RKO (cell line): Measurements from ENCODE around the gene PLEKHA6.

Experiments
- DNase-seq: peaks from one replicate; pipeline ENCODE4 v3.0.0-alpha.2; 2016; ENCODE audit warnings: low spot score

The PLEKHA6 gene

DNA sequence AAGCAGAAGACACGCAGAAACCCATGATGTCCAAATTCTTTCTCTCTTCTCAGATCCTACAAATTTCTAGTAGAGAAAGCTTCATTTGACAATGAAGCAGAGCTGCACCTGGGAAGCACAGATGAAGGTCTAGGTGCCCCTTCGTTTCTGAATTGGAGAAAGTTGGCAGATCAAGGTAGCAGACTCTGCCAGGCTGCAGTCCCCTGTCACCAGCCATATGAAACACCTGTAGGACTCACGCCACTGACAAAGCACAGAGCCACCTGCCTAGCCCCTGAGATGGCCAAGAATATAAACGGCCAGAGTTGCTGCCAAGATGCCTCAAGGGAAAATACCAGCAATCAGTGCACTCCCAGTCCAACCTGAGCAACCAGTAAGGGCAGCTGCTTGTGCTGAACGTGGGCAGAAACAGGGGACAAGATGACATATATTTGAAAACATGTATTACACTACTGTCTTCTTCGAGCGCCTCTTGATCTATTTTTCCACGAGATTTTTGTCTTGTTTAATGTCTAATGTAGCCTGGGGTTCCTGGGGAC lies 20.6 kb upstream of the PLEKHA6 start:
- no peak for DNase-seq

DNA sequence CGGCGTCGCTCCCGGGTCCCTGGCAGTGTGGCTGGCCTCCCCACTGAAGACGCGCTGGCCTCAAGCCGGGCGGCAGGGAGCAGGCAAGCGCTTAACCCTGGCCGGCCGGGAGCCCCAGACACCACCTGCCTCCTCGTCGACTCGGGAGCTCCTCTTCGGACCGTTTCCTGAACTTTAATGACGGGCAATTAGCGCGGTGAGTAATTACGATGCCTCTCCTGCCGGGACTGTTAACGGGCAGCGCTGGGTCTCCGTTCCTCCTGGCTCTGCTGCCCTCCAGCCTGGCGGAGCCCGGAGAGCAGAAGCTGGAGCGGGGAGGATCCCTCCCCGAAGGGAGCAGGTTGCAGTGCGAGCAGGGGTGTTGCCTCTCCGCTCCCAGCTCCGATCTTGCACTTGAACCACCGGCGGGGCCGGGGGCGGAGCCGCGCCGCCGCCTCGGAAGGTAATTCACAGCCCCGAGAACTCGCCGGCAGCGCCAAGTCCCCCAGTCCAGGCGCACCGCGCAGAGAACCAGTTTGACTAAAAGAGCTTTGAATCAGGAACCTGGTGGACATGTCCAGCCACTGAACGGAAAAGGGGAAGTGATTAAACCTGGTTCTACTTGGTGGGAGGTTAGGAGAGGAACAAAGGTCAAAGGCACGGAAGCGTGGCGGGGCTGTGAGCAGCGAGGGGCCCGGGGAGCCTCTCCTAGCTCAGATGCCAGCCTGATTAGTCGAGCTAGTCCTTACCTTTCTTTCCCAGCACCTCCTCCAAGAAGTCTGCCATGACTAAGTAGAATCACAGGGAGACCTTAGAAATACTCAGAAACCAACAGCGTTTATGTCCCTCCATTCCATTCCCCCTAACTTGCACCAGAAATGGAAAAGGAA lies 18.3 kb upstream of the PLEKHA6 start:
- DNase-seq: peak; percentile 72

DNA sequence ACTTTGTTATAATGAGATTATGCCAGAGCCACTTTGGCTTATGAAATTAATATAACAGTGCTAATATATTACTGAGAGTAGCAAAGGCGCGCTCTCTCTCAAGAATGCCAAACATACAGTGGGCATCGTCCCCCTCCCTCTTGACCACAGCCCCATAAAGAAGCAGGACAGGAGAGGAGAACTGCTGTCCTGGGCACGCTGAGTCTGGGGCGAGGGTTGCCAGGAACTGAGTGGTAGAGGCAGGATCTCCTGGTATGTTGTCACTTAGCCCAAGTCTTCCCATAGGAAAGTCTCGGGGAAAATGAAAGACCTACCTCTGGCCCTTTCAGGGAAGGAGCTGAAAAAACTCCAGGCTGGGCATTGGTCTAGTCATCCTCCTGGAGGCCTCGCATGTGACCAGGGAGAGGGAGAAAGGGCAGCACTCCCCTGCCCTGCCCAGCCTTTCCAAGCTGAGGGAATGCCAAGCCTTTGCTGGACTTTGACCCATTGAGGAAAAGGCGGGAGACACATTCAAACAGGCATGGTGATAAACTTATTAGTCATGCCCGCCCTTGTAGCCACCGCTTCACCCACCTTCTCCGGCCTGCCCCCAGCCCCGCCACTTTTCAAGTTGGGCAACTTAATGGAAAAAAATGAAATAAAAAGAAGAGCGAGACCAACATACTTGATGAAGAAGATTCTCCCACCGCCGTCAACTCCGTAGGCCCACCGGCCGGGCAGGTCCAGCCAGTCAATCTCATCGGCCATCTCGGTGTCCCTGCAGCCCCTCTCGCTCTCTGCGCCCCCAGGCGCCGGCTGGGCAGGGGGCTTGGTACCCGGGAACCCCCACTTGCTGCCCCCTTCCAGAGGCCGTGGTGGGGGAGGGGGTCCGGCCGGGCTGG lies 17.4 kb upstream of the PLEKHA6 start:
- peak; percentile 92 for DNase-seq

DNA sequence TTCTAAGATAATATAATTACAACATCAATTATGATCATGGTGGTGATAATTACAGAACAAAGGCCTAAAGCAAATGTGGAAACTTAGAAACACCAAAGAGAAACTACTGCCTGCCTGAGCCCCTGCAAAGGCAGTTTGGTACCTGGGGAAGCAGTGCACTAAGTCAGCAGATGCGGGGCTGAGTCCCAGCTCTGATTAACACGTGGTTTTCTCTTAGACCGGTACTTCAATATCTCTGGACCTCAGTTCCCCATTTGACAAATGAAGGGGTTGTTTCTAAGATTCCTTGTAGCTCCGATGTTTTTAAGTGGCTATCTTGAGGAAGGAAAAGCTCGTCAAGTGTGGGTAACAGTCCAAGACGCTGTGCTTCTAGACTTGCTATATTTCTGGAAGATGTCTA lies 16.7 kb upstream of the PLEKHA6 start:
- DNase-seq: peak; percentile 41

DNA sequence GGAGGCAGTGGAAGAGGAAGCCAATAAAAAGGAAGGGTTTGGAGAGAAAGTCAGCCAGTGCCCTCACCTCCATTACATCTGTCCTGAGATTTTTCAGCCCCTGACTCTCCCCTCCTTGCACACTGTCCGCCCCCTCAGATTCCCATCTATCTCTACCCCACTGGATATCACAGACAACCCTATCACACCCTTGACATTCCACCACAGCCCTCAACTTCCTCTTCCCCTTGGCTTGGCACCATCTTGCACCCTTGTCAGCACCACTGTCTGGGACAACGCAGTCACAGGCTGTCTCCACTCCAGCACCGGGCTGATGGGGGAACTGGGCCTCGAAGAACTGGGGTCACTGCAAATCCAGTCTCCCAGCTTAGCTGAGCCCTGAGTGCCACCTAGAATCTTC lies 14.2 kb upstream of the PLEKHA6 start:
- DNase-seq: no peak

DNA sequence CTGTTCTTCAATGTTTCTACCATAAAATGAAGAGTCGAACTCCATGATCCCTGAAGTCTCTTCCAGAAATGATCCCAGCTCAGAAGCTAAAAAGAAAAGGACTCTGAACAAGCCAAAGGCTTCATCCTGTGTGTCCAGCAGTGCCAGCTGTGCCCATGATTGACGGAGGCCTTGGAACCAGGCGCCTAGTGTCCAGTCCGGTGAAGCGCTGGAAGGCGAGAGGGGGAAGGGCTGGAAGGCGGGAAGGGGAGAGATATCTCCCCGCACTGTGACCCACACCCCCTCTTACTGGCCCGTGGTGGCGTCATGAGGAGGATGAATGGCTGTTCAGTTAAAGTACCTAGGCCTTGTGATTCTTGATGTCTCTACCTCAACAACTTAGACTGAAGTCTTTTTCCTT lies 10.4 kb upstream of the PLEKHA6 start:
- DNase-seq: no peak

DNA sequence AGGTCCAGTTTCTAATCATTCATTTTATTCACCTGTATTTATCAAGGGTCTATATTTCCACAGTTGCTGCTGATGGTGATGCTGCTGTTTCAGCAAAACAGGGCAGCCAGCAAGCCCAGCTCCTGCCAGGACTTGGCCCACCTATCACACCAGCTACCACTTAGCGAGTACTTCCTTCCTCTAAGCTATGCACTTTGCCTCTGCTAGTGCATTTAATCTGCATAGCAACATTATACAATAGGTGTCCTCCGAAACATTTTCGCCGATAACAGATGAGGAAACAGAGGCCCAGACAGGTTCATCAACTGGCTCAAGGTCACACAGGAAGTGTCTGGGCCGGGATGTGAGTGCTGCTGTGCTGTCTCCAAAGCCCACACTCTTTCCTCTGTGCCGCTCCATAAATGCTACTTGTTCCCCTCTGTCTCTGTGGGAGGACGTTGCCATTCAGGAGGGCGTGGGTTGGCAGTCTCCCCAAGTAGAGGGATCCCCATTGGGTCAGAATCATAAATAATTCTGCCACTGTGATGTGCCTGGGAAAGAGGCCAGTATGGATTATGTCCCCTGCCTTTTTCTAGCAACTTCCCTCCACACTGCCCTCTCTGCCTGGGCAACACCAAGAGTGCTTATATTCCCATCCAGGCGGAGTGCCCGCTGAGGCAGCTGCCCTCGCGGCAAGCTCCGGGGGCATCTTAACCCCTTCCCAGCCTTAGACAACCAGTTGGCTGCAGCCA lies 9.4 kb upstream of the PLEKHA6 start:
- DNase-seq: no peak

DNA sequence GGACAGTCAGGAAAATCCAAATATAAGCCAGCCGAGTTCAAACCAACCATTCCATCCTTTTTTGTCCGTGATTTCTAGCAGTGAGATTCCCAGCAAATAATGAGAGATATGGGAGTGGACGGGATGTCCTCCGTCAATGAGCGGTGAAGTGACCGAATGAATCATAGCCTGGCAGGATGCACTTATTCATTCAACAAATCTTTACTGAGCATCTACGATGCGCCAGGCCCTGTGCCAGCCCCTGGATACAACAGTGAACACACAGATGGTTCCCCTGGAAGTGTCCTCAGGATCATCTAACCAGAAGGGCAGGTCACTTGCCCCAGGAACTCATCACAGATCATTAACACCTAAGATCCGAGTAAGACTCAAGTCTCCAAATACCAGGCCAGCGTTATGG lies 8.2 kb upstream of the PLEKHA6 start:
- DNase-seq: no peak

DNA sequence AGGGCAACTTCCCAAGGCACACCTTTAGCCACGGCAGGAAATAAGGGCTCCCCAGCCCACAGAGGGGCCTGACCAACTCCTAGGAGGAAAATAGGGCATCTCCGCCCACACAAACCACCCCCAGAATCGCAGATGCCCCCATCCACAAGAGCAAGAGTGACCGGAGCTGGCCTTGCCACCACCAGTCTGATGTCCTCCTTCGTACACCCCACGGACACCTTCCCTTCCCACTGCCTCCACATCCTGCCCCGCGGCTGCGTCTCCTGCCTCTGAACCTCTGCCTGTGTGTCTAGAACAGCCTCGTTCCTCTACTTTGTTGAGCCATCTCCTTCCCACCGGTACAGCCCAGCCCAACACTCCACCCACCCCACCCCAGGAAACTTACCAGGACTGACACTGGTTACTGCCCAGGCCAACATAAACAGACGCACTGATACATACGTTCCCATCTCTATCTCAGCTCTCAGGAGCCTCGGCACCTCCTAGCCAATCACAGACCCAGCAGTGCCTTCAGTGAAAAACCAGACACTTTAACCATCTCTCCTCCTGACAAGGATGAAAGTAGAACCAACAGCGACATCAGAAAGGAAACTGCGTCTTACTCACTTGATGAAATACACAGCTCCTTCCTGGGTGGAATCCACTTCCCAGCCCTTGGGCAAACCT lies 7.6 kb upstream of the PLEKHA6 start:
- no peak for DNase-seq

DNA sequence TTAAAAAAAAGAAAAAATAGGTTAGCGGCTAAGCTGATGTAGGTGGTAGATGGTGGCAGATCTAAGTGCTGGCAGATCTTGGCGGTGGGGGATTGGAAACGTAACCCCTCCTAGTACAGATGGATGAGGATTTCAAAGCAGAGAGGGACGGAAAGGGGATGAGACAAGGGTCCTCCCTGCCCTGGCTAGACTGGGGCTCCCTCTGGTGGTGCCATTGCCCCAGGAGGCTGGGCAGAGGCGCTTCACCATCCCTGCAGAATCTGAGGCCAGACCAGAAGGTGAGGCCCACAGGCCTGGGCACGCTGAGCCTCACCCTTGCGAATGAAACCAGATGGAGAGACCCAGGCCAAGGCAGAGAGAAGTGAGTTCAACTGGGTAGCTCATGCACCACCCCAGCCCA lies 7.0 kb upstream of the PLEKHA6 start:
- DNase-seq: no peak

DNA sequence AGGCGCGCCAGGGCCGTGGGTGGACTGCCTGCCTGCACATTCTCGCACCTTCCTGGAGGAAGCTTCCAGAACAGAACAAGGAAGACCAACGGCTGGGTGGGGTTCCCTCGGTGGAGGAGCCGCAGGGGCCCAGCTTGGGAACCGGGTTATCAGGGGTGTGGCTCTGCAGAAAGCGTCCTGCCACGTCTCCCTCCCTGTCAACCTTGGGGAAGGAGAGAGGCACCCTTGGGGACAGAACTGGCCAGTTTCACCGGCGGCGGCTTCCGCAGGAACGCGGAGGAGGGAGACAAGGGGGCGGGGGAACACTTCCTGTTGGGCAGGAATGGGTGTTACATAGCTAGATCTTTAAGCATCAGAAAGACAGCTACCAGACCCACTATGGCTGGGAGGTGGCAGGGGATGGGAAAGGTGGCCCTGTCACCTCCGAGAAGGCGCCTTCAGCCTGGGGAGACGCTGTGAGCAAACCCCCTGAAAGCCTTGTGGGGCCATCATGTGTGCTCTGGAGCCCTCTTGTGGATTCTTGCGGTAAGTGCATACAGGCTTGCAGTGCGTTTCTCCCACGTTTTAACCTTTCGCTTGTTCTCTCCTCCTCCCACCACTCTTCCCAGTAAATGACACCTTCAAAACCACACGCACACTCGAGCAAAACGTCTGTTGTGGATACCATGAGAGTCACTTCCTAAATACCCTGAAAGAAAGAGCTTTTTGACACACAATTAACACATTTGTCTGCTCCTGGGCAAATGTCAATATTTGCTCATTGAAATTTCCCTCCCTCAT lies 3.8 kb upstream of the PLEKHA6 start:
- peak; percentile 70 for DNase-seq

DNA sequence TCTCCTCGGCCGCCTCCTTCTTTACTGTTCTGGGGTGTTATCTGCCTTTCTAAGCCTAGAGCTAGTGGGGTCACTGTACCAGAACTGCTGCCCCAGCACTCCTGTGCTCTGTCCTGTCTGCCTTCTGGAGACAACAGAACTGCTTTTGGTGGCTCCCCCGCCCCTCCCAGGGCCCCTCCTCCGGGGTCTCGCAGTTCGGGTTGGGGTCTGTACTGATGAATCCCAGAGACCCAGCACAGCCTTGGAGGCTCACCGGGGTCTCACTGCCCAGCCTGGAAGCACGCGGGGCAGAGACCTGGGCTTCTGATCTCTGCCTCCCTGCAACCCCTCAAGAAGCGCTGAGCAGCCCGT lies 3.2 kb upstream of the PLEKHA6 start:
- DNase-seq: no peak

DNA sequence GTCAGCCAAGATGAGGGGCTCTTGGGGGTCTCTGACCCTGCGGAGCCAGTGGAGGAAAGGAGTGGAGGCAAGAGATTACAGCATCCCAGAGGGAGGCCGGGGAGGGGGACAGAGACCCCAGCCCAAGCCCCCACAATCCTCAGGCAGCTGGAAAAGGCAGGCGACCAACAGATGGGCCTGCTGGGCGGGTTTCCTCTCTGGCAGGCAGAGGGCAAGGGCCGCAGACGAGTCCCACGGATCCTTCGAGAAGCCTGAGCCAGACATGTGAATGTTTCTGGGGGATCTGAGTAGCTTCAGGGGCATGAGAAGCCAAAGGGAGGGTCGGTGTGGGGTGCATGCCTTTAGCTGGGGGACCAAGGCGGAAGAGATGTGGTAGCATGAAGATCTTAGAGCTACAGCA lies 2.1 kb upstream of the PLEKHA6 start:
- DNase-seq: no peak

DNA sequence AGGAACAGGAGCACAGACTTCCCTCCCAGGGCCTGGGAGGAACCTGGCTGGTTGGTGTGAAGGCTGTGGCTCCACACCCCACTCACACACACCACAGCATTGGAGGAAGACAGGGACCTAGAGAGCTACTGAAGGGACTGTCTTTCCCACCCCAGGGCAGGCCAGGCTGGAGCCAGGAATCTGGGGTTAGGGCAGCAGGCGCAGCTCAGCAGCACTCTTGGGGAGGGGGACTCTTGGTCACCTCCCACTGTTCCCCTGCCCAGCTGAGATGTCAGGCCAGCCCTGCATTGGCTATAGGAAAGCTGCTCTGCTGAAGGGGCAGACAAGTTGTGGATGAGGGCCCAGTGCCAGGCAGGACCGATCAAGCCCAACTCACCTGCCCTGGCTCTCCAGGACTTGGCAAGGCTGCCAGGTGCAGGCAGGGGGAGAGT lies 1.6 kb upstream of the PLEKHA6 start:
- no peak for DNase-seq

DNA sequence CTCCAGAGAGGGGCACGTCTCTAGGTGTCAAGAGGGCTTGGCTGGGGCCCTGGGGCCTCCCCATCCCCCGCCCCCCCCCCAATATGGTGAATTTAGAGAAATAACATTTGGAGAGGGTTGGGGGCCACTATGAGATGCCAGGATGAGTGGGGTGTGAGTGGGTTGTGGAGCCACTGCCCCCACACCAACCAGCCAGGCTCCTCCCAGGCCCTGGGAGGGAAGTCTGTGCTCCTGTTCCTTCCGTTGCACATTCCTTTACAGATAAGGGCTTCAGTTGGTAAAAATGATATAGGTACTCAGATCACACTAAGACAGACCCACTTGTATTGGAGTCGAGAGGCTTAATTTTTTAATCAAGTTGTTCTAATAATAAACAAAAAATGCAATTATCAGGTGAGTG lies 585 bp upstream of the PLEKHA6 start:
- DNase-seq: no peak

DNA sequence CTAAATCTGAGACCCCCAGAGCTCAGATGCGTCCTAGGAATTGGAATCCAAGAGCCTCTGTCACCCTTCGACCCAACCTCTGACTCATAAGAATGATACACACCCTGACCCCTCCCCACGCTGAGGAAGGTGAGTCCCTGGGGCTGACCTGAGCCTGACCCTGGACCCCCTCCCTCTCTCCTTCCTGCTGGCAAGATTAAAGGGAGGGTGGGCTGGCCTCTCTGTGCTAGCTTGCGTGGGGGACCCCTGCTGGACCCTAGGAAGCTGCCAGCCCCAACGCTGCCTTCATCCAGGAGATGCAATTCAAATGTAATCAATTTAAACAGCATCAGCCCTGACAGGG lies 627 bp downstream of the PLEKHA6 start:
- DNase-seq: no peak

DNA sequence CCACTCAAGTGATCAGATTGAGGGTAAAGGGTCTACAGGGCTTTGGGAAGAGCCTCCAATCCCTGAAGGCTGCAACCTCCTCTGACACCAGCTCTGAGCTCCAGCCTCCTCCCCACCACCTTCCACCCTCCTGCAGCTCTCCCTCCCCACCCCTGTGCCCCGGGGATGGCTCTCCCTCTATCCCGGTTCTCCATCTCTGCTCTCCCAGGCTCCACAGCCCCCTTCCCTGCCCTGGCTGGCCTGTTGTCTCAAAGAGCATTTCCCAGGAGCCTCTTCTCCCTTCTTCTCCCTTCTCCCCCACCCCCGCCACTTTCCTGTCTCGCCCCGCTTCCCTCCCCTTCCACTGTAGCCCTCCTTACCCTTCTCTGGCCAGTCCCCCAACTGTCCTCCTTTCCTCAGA lies 1.1 kb downstream of the PLEKHA6 start:
- no peak for DNase-seq

DNA sequence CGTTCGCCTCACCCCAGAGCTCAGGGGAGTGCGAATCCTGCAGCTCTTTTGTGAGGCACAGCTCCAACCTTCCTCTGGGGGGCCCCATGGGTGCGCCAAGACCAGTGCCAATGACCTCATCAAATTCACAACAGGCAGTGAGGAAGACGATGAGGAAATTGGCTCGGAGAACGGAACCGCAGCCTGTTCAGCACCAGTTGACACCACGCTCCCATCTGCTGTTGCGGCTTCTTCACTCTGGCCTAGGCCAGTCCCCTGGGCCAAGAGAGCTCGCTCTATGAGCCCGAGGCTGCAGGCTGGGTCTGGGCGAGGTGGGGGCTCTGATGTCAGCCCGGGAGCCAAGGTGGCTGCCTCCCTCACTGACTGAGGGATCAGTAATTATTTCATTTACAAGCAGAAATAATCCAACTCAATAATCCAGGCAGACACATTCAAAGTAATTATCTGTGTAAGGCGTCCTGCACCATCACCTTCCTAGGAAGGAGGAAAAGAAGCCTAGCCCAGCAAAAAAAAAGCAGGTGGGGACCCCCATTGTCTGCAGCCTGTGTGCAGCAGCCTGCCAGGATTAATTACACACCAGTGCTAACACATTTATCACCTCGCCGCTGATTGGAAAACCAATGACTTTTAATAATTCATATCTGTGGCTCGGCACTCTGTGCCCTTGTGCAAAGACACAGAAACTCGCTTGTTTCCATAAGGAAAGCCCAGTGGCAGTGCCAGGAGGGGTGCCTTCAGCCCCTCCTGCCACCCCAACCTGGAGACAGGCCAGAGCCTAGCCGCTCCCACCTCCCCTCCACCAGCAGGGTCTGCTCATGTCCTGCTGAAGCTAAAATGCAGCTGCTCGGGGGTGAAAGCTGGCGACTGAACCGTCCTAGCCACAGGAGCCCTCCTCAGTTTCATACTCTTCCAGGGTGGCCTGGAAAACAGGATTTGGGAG lies 1.9 kb downstream of the PLEKHA6 start:
- no peak for DNase-seq

DNA sequence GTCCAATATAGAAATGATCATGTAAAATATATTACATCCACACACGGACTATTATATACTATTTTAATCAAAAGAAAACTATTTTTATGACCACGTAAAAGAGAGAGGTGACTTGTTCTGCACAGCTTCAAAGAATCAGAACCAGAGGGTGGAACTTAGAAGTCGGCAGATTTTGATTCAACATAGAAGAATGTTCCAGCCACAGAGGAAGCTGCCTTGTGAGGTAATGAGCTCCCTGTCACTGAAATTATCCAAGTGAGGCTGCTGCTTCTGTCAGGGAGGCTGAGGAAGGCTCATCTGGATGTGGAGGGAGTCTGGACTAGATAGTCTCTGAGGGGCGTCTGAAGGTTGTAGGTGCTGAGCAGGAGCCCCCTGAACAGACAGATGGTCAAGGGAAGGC lies 2.7 kb downstream of the PLEKHA6 start:
- no peak for DNase-seq

DNA sequence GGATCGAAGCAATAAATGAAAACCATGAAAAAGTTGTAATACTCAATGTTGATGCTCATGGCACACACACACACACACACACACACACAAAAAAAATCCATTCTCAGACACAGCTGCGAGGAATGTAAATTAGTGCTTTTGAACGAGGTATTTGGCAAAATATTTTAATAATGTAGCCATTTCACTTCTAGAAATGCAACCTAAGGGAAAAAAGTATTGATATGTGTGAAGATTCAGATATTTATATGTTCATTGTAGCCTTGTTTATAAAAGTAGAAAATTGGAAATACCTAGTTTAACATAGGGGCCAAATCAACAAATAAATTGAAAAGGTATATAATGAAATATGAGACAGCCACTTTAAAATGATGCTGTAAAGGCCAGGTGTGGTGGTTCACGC lies 3.8 kb downstream of the PLEKHA6 start:
- no peak for DNase-seq
